Measurements from ENCODE around the gene PLA1A. TPM values are rescaled to one million over a fixed set of nuclear protein-coding genes. Genes with fewer than 3 reads are reported as not detected.

Gene PLA1A
- total RNA-seq, 2 donors from 2014 or later = 4.4 TPM; not detected in 1

DNA sequence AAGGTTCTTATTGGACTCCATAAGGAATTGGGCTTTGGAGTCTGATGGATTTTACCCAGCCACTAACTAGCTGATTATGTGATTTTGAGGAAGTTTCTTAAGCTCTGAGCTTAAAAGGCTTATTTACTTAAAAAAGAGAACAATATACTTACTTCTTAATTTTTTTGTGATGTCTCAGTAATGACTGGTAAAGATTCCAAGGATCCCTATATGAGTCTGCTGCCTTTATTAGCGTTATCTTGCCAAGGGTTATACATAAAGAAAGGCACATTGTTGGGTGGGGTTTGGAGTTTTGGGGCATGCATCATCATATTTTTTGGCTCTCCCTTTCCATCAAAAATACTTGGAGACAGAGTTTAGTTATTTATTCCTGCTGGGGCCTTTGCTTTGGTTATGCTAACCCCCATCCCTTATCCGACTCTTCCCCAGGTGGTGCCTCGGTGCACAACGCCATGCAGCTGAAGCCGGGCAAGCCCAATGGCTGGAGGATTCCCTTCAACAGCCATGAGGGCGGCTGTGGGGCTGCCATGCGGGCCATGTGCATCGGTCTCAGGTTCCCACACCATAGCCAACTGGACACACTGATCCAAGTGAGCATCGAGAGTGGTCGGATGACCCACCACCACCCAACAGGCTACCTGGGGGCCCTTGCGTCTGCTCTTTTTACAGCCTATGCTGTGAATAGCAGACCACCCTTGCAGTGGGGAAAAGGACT lies 11.7 kb upstream of the PLA1A start:
- Histone ChIP-seq H3K27me3 (no peaks in the 10 kb centered on the region), H3K27ac (no peak overlapping the region), H3K4me3 (no peak overlapping the region), H3K9me3 (no peaks in the 10 kb centered on the region), H3K36me3 (replicated peaks in 1 of 2; ENCODE audit: insufficient read depth in 1 of 2, low read depth in 2 of 2) (no peaks in the 10 kb centered on the region), H3K4me1 (no peaks in the 10 kb centered on the region)
- DNase-seq = no peak
- TF ChIP-seq, protein P1, sequence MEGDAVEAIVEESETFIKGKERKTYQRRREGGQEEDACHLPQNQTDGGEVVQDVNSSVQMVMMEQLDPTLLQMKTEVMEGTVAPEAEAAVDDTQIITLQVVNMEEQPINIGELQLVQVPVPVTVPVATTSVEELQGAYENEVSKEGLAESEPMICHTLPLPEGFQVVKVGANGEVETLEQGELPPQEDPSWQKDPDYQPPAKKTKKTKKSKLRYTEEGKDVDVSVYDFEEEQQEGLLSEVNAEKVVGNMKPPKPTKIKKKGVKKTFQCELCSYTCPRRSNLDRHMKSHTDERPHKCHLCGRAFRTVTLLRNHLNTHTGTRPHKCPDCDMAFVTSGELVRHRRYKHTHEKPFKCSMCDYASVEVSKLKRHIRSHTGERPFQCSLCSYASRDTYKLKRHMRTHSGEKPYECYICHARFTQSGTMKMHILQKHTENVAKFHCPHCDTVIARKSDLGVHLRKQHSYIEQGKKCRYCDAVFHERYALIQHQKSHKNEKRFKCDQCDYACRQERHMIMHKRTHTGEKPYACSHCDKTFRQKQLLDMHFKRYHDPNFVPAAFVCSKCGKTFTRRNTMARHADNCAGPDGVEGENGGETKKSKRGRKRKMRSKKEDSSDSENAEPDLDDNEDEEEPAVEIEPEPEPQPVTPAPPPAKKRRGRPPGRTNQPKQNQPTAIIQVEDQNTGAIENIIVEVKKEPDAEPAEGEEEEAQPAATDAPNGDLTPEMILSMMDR (IDR thresholded peaks at IDR 0.05) = no peak
- no peak for TF ChIP-seq POLR2A (IDR thresholded peaks at IDR 0.05)
- intact Hi-C loops (cut with DNase I) = no loop called here
- ATAC-seq = no peak
- WGBS, 2 donors = 91 to 93% methylated on average over 10 to 11 of the region's 11 CpGs

DNA sequence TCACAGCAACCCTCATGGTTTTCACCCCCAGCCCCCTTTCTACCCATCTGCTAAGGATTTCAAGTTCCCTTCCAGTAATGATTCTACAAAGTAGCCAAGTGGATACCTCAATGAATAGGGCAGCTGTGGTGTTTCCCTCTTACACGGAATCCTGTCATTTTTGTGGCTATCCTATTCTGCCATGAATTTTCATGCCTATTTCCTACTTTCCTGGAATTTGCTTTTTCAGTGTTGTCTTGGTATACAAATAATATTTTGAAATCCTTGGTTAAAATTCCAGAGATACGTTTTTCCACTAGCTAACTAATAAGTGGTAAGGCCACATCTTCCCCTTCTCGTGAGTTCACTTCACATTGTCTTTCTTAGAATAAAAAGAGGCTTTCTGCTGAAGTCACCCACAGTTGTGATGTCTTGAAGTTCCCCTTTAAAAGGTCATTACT lies 10.9 kb upstream of the PLA1A start:
- no peaks in the 10 kb centered on the region for H3K36me3 ChIP-seq (replicated peaks in 1 of 2; ENCODE audit: insufficient read depth in 1 of 2, low read depth in 2 of 2)
- no peaks in the 10 kb centered on the region for H3K9me3 ChIP-seq
- H3K4me1 ChIP-seq = no peaks in the 10 kb centered on the region
- intact Hi-C loops (cut with DNase I) = no loop called here
- H3K4me3 ChIP-seq = no peak overlapping the region
- ATAC-seq (no peak), DNase-seq (no peak)
- 85 to 87% methylated on average over 3 of the region's 3 CpGs for WGBS, 2 donors
- TF ChIP-seq, protein P1 (IDR thresholded peaks at IDR 0.05) = no peak
- no peak for TF ChIP-seq POLR2A (IDR thresholded peaks at IDR 0.05)
- H3K27me3 ChIP-seq = no peaks in the 10 kb centered on the region
- no peak overlapping the region for H3K27ac ChIP-seq

GRCh38 chr3:119588112-119588511 lies 9.6 kb upstream of the PLA1A start:
- H3K36me3 ChIP-seq (replicated peaks in 1 of 2; ENCODE audit: insufficient read depth in 1 of 2, low read depth in 2 of 2) = no peaks in the 10 kb centered on the region
- 77 to 78% methylated on average over 3 of the region's 3 CpGs for WGBS, 2 donors
- H3K27ac ChIP-seq = no peak overlapping the region
- ATAC-seq = no peak
- no peak overlapping the region for H3K4me3 ChIP-seq
- intact Hi-C loops (cut with DNase I) = no loop called here
- no peaks in the 10 kb centered on the region for H3K27me3 ChIP-seq
- DNase-seq = peak; percentile 21 to 65 (median 27)
- no peaks in the 10 kb centered on the region for H3K9me3 ChIP-seq
- no peaks in the 10 kb centered on the region for H3K4me1 ChIP-seq
- TF ChIP-seq, protein P1 (IDR thresholded peaks at IDR 0.05) = no peak
- no peak for TF ChIP-seq POLR2A (IDR thresholded peaks at IDR 0.05)

DNA sequence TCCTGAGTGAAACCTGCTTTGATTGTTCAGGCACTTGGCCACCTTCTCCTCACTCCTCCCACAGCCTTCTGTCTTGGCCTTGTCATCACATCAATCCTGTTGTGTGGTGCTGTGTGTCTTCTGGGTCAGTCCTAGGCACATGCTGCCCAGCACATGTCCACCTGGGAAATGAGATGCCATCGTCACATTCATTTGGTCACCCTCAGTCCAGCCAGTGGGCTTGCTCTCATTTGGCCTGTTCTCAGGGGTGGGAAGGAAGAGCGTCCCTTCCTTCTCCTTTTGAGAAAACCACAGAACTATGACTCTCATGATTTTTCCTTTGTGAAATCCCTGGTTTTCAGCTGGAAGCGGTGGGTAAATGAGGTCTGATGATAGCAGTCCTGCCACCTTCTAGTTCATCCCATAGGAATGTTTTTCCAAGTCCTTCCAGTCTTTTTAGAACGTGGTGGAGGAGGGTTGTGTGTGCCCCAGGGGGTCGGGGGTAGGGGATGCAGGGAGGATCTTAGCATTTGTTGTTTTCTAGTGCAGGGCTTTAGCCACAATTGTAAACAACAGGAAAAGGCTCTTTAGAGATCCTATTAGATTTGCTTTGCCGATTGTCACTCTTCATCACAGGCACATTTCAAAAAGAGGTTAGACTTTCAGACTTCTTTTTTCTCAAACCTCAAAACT lies 8.4 kb upstream of the PLA1A start:
- no peaks in the 10 kb centered on the region for H3K36me3 ChIP-seq (replicated peaks in 1 of 2; ENCODE audit: insufficient read depth in 1 of 2, low read depth in 2 of 2)
- intact Hi-C loops (cut with DNase I) = no loop called here
- TF ChIP-seq POLR2A (IDR thresholded peaks at IDR 0.05) = no peak
- TF ChIP-seq, protein P1 (IDR thresholded peaks at IDR 0.05) = no peak
- ATAC-seq (no peak), DNase-seq (peak in 1 of 4 donors; percentile 40)
- no peaks in the 10 kb centered on the region for H3K27me3 ChIP-seq
- H3K4me3 ChIP-seq = no peak overlapping the region
- H3K4me1 ChIP-seq = no peaks in the 10 kb centered on the region
- WGBS, 2 donors = 55 to 70% methylated on average over 6 of the region's 6 CpGs
- no peaks in the 10 kb centered on the region for H3K9me3 ChIP-seq
- H3K27ac ChIP-seq = no peak overlapping the region
